Measurements from ENCODE around the gene KRT23.

DNA sequence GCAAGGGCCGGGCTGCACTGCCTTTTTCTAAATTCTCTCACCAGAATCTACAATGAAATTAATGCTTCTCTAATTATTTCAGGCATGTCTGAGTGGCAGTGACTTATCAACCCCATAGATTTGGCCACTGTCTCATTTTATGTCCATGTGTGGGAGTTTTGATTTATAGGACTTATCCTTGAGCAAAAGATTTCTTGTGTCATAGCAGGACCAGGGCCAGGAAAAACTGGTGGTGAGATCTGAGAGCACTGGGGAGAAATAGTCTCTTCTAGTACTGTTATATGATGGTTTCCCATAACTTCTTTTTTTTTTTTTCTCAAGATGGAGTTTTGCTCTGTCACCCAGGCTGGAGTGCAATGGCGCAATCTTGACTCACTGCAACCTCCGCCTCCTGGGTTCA, 1.5 kb upstream of the KRT23 start:
- TF ChIP-seq EZH2 (IDR thresholded peaks at IDR 0.05; ENCODE audit: low read depth): no peak
- TF ChIP-seq, protein P1, sequence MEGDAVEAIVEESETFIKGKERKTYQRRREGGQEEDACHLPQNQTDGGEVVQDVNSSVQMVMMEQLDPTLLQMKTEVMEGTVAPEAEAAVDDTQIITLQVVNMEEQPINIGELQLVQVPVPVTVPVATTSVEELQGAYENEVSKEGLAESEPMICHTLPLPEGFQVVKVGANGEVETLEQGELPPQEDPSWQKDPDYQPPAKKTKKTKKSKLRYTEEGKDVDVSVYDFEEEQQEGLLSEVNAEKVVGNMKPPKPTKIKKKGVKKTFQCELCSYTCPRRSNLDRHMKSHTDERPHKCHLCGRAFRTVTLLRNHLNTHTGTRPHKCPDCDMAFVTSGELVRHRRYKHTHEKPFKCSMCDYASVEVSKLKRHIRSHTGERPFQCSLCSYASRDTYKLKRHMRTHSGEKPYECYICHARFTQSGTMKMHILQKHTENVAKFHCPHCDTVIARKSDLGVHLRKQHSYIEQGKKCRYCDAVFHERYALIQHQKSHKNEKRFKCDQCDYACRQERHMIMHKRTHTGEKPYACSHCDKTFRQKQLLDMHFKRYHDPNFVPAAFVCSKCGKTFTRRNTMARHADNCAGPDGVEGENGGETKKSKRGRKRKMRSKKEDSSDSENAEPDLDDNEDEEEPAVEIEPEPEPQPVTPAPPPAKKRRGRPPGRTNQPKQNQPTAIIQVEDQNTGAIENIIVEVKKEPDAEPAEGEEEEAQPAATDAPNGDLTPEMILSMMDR (conservative IDR thresholded peaks at IDR 0.05): no peak
